GM12878 (cell line): ENCODE measurements around the gene PLCG2. TPM values are rescaled to one million over a fixed set of nuclear protein-coding genes. Genes with fewer than 3 reads are reported as not detected.

Source experiments
- polyA plus RNA-seq, 11 experiments: library from polyadenylated mRNA; depleted of rRNA in 4 of 11; unstranded in 6 of 11; stranded (reverse) in 5 of 11; fragments of >200 nt; fragmentation: Nextera tagmentation in 4 of 11; fragmentation: Illumina TruSeq in 1 of 11; extraction: Ambion mirVana in 4 of 11; extraction: Trizol in 1 of 11; gene quantifications; 1 replicate in 1 of 11; 2 replicates in 10 of 11; pipeline versions ENCODE4 v1.2.1 to v1.2.3, GENCODE V29; 2011 to 2016; ENCODE audit warnings: inconsistent platforms in 2 of 11, missing spikeins in 2 of 11, low read depth in 1 of 11
- total RNA-seq, 4 experiments: library from RNA; depleted of rRNA in 3 of 4; stranded (reverse); fragments of >200 nt in 3 of 4; fragmentation: Illumina TruSeq in 1 of 4; extraction: Trizol in 1 of 4; gene quantifications; 2 replicates each; pipeline versions ENCODE4 v1.2.1 to v1.2.3, GENCODE V29; 2013 to 2021

PLCG2 gene
- total and polyA plus RNA-seq, 10 of the 15 experiments (the other 5 are each of a cell fraction or from before 2014, with no cell fraction given): 47.6 to 256 (median 149) TPM

Other genes with a start within 250 kb of the PLCG2 start
- gene SDR42E1, start 232.2 kb downstream of the PLCG2 start, total RNA-seq (2014; rRNA removed): 1.4 and 2.2 TPM in 2 replicates
- gene SDR42E1, start 232.2 kb downstream of the PLCG2 start, total RNA-seq (2014; rRNA removed; fragmentation: Illumina TruSeq; extraction: Trizol): 2.4 and 2.6 TPM in 2 replicates
- gene SDR42E1, start 232.2 kb downstream of the PLCG2 start, total RNA-seq (2021): 2.6 and 3.2 TPM in 2 replicates
- gene SDR42E1, start 232.2 kb downstream of the PLCG2 start, polyA plus RNA-seq (2011; rRNA removed): 2.0 and 2.7 TPM in 2 replicates
- gene SDR42E1, start 232.2 kb downstream of the PLCG2 start, polyA plus RNA-seq (2014; fragmentation: Illumina TruSeq; extraction: Trizol): 1.4 and 3.8 TPM in 2 replicates
- 1 to 10 TPM; 2.0 TPM for gene SDR42E1, start 232.2 kb downstream of the PLCG2 start, polyA plus RNA-seq (2014; fragmentation: Nextera tagmentation; extraction: Ambion mirVana)
- 2.0 and 3.2 TPM in 2 replicates for gene SDR42E1, start 232.2 kb downstream of the PLCG2 start, polyA plus RNA-seq (2014; rRNA removed)
- 1 to 10 TPM; 3.8 to 5.5 TPM for gene SDR42E1, start 232.2 kb downstream of the PLCG2 start, polyA plus RNA-seq (2016; fragmentation: Nextera tagmentation; extraction: Ambion mirVana)